ENCODE results near the gene CST5.

DNA sequence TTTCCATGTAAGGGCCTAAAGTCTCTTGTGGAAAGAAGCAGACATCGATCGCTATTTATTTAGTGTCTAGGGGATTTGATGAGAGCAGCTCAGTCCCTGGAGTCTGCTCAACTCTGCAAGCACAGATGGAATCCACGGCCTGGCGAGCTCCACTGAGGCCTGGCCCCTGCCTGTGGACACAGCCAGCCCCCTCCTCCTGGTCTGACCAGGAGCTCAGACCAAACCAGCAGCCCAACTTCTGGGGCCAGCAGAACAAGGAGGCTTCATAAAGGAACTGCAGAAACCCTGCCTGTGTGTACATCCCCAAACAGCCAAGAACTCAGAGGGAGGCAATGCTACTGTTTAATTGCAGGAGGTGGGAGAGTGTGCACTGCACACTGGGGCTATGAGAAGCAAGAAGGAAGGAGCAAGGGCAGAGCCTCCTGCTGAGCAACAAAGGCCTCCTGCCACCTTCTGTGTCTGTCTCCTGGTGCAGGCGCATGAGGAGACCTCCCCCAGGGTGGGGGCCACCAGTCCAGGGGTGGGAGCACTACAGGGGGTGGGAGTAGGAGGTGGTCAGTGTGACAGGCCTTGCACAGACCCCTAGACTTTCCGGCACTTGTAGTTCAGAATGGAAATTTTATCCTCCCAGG is 3.8 kb downstream of the CST5 start:
- TF ChIP-seq, protein P1, sequence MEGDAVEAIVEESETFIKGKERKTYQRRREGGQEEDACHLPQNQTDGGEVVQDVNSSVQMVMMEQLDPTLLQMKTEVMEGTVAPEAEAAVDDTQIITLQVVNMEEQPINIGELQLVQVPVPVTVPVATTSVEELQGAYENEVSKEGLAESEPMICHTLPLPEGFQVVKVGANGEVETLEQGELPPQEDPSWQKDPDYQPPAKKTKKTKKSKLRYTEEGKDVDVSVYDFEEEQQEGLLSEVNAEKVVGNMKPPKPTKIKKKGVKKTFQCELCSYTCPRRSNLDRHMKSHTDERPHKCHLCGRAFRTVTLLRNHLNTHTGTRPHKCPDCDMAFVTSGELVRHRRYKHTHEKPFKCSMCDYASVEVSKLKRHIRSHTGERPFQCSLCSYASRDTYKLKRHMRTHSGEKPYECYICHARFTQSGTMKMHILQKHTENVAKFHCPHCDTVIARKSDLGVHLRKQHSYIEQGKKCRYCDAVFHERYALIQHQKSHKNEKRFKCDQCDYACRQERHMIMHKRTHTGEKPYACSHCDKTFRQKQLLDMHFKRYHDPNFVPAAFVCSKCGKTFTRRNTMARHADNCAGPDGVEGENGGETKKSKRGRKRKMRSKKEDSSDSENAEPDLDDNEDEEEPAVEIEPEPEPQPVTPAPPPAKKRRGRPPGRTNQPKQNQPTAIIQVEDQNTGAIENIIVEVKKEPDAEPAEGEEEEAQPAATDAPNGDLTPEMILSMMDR (IDR thresholded peaks at IDR 0.05) = no peak
- TF ChIP-seq POLR2AphosphoS5 (IDR thresholded peaks at IDR 0.05) (no peak), POLR2A (IDR thresholded peaks at IDR 0.05) (no peak)
